ENCODE data around the gene FAM229B.
"Not testable (repeated sequence)": the region's sequence is repeated elsewhere in the genome, so short reads cannot be mapped to it uniquely, and the experiment has no call there.

FAM229B gene

DNA sequence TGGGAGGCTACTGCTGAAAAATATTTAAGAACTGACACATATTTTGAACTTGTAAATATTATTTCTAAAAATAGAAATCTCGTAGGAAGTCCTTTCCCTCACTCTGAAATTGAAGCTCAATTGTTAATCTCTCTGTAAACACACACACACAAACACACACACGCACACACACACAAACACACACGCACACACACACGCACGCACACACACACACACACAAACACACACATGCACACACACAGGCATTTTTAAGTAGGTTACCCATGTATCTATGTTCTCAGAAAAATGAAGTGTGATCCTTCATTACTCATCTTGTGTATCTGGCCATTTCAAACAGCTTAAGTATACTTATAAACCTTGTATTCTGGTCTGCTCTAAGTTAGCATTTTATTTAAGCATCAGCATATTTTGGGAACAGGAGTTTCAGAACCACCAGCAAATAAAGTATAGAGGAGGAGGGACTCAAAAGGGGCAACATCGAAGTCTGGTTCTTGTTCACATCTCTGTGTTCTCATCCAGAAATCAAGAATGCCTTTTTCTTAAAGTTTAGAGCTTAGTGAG is 21.9 kb upstream of the FAM229B start:
- DNase-seq, result no peak

DNA sequence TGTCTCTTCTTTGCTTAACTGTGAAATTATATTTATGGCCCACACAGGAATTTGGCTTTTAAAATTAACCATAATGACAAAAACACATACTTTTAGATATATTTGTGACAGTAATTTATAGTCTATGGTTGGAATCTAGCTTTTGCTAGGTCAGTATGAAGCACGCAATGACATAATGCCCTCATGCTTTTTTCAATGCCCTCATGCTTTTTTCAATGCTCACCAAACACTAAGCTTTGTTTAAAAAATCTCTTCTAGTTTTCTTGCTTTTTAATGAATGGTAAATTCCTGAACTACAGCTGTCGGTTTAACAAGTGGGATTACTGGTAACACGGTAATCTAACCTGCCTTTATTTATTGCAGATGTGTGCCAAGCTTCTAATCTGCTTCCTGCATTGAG is 20.8 kb upstream of the FAM229B start:
- DNase-seq, result no peak

DNA sequence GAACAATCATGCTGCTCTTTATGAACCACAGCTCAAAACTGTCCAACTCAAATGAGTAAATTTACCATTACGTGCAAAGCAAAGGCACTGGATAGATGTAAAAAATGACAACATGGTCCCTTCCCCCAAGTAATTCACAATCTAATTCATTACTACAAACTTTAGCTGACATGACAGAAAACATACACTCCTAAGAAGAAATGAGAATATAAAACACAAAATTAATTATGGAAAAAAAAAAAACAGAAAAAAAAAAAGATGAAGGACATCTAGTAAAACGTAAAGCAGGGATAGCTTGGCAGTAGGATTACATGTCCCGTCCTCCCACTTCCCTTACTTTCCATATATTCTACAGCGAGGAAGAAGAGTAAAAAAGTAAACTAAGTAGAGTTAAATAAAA is 5.8 kb upstream of the FAM229B start:
- DNase-seq, result no peak

DNA sequence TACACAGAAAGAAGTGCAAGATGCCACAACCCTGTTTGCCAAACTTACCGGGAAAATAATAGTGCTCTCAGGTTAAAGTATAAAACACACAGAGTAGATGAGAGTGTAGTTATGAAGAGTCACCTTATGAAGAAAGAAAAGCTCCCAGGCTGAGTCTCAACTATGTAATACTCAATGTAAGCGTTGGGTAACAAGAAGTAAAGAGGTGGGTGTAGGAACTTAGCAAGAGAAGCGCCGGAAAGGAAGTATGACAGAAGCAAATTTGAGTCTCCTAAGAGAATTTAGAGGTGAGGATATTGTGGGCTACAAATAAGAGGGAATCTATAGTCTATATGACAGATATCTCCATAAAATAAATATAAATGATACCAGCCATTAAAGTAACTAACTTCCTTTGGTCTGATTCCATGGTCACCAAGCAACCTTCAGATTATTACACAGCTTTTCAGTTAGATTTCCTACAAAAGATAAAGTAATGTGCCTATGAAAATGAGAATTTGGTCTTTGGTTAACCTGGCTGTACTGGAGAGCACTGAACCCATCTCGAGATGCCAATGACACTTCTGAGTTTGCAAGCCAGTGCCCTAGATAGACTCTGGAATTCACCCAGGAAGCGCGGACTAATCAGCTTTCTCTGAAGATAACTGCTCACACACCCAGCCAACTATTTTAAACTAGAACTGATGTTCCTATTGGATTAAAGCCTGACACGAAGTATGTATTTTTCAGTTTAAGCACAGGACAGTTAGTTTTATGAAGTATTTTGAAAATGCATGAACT is 1.9 kb upstream of the FAM229B start:
- DNase-seq, result no peak

DNA sequence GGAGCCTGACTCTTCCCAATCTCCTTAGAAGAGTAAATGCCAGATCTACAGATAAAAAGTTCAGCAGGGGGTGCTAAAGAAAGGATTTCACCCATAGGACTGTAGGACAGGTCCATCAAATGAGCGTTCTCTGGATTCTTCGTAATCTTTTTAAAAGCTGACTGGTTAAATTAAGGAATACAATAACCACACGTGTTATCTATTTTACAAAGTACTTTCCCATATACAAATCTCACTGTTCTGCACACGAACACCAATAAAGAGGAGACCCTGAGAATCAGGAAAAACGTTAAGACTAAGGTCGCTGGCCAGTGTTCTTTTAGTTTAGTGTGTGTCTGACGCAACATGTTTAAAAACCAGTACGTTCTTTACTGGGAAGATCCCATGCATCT is 651 bp upstream of the FAM229B start:
- DNase-seq, result no peak

DNA sequence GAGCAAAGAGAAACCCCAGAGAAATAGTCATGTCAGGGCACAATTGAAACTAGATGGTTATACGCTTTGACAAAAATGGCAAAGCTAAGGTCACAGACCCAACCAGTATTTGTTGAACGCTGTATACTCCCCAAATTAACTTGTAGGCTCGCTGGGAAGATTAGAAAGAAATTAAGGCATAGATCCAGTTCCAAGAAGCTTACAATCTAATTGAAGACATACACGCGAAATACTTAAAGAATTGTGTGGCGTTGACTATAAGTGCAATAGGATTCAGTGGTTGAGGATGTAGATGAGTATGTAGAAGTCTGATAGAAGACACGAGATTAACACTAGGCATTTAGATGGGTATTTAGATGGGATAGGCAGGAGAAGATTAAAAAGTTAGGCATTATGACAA is 525 bp downstream of the FAM229B start:
- DNase-seq, result no peak

DNA sequence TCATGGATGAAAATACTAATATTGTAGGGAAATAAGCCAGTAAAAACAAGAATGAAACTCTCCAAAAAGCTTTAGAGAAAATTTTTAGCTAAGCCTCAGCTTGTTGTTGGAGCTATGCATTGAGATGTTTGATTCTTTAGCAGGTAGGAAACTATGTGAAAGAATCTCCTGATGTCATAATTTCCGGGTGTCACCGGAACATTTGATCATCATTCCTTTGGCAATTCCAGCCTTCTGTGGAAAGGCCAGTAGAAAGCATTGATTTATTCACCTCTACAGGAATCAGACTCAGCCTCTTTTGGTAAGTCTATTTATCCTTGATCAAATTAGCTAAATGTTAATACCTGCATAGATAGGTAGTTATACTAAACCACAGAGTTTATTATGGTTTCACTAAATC is 9.5 kb downstream of the FAM229B start:
- DNase-seq, result no peak

DNA sequence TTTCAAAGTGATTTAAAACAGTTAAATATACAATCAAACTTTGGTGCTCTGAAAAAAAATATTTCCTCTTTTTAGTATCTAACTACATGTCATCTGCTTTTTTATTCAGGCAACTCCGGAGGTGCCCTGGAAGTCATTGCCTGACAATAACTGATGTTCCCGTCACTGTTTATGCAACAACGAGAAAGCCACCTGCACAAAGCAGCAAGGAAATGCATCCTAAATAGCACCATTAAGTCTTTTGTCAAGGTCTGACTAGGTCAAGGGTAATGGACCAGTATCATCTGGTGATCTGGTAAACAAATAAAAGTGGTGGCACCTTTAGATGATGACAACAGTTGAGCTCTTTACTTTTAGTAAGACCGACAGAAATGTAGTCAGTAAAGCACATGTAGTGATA is 13.2 kb downstream of the FAM229B start:
- DNase-seq, result no peak

DNA sequence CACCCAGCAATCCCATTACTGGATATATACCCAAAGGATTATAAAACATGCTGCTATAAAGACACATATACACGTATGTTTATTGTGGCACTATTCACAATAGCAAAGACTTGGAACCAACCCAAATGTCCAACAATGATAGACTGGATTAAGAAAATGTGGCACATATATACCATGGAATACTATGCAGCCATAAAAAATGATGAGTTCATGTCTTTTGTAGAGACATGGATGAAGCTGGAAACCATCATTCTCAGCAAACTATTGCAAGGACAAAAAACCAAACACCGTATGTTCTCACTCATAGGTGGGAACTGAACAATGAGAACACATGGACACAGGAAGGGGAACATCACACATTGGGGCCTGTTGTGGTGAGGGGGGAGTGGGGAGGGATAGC is 18.6 kb downstream of the FAM229B start:
- DNase-seq, result not testable (repeated sequence)

DNA sequence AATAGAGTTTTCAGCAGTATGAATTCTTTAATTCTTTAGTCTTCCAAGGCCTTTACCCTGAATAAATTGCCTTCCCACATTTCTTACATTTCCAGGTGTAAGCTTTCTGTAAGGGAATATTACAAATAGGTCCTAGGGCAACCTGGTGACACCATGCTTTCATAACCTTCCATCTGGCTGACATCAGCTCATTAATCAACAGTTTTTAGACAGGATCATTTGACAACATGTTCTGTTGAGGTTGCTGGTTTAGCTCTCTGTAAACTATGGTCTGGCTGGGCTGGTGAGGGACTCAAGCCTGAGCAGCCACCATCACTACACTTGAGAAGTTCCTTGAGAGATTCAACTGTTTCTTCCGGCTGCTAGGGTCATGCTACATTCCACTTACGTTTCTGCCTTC is 19.2 kb downstream of the FAM229B start:
- DNase-seq, result no peak

DNA sequence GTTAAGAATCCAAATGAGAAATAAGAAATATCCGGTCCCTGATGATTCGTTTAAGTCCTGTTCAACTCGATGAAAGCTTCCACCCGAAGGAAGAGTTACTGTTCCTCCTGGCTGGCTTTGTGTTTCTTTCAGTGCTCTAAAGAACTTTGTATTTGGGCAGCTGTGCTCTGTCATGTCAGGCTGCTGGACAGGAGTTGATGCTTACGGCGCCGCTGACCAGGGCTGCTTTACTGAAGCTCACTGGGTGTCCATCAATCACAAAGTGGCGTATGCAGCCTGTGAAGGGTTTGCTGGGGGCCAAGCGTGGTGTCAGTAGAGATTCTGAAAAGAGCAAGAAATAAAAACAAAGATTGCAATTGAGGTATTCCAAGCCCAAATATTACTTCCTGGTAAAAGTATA is 21.9 kb downstream of the FAM229B start:
- DNase-seq, result no peak

DNA sequence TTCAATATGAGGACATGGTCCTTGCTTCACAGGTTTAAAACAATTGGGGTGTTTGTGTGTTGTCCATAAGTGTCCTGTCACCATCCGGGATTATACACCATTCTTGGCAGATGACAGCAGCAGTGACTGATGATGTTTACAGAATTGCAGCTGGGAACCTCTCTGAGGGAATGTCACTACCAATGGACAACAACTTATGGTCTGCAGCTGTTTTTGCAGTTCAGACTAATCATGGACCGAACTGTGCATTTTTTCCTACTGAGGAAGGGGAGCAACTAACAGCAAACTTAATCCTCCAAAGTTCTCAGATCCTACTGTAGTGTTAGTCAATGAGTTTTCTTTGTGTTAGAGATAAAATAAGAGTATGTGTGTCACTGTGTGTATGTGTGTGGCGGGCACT is 26.0 kb downstream of the FAM229B start:
- no peak for DNase-seq

DNA sequence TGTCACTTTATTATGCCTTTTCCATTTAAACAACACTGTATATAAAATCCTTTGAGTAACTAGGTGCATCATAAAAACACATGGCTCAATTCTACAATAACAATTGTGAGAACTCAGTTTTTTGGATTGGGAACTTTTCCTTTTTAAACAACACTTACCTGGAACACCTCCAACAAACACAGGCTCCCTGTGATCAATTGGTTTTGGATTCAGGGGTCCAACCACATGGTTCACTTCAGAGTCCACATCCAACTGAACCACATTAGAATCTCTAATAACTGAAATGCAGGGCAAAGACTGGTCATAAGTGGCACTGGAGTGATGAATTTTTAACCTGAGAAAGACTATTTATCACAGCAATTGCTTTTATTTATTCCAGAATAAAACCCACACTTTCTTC is 26.5 kb downstream of the FAM229B start:
- no peak for DNase-seq

DNA sequence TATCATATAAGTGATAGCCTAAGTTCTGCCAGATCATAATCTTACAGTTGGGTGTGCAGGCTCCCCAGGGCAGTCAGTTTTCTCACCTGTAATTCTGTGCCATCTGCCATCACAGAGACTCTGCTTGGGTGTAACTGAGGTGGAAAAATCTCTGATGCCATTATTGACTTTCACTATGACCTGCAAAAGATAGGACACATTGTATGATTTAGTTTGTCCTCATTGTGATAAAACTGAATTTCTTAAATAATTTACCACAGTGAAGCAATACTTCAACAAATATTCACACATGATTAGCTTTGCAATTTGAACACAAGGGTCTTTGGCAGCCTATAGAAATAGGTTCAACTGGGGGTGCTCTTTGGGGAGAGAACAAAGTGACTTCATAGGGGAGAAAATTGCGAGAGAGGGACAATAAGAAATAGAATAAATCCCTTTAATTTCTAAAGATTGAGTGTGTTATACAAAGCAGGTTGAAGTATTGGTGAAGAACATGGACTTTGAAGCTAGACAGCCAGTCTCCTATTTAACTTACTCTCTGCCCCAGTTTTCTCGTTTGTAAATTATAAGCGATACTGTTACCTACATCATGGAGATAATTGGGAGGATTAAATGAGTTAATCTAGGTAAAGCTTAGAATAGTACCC is 27.3 kb downstream of the FAM229B start:
- no peak for DNase-seq

DNA sequence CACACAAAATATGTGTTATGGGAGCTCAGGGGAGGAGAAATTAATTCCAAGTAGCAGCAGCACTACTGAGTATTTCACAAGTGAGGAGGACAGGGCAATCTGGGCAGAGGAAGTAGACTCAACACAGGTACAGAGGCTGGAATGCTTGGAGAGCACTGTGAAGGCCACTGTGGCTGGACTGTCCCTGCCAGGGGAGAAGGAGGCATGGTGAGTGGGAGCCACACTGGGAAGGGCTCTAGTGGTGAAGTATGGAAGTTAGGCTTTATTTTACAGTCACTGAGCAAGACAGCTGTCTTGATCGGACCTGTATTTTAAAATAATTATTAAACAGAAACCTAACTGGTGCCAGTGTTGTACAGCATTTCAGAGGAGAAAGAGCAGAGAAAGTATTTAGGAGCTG is 28.8 kb downstream of the FAM229B start:
- no peak for DNase-seq

DNA sequence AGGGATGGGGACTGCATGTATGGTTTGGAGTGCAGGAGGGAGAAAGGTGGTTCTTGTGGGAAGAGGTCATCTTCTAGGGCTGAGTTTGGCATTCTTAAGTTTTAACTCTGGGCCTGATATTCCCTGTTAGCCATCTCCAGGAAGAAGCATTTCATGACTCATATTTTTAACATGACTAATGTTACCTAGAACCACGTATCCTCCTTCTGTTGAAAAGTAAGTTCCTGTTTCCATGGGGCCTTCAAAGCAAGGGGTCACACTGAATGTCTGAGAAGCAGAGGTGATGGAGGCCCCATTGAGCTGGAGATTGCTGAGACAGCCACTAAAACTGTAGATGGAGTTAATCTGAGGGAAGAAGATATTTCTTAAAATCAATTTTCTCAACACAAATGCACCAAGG is 30.2 kb downstream of the FAM229B start:
- peak; percentile 5 for DNase-seq

DNA sequence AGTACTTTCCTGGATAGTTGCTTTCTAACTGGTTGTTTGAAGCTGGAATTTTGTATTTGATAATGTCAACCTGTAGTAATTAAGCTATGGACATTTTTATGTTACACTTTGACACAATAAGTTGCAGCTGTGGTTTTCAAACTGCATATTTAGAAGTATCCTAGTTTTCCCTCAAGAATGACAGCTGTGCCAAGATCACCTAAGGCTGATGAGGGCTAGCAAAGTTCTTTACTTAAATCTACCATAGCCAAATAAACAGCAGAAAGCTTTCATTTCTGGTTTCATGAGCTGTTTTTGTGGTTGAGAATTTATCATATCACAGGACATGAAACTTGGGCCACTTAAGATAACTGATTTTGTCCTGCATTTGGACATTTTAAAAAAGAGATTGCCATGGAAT is 30.6 kb downstream of the FAM229B start:
- DNase-seq, result no peak

DNA sequence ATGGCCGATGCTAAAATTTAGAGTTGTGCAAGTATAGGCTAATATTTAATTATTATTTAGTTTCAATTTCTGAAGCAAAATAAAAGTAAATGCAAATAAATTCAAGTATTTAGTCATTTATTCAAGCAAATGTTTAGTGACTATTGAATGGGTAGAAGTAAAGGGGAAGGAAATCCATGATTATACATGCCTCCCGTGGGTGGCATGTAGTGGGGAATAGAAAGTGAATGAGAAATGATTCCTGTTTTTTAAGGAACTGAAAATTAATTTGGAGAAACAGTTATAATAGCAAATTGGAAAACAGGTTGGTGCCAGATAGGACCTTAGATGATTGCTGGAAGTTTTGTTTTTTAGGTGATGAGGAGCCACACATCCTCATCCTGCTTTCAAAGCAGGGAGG is 35.4 kb downstream of the FAM229B start:
- no peak for DNase-seq

DNA sequence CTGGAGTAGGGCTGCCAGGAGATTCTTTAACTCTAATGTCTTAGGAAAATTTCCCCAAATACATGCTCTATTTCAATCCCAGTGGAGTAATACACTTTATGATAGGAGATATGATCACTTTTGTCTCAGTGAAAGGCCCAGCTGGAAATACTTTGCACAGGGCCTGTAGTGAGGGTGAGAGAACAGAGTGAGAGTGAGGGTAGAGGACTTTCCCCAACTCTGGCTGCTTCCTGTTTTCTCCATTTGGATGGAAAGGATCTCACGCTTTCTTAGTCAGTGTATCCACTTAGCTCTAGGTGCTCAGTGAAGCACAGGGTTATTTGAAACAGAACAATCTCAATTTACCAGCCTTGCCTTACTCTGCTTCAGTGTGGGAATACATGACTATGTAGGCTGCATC is 36.6 kb downstream of the FAM229B start:
- DNase-seq, result no peak

DNA sequence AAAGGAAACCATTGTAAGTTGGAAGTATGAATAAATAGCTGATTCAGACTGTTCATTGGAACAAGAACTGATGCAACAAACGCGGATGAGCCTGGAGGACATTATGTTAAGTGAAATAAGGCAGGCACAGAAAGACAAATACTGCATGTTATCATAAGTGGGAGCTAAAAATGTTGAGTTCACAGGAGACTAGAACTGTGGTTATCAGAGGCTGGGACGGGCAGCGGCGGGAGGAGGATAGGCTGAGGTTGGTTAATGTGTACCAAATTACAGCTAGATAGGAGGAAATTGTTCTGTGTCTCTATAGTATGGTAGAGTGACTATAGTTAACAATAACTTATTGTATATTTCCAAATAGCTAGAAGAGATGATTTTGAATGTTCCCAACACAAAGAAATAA is 40.8 kb downstream of the FAM229B start:
- no peak for DNase-seq

DNA sequence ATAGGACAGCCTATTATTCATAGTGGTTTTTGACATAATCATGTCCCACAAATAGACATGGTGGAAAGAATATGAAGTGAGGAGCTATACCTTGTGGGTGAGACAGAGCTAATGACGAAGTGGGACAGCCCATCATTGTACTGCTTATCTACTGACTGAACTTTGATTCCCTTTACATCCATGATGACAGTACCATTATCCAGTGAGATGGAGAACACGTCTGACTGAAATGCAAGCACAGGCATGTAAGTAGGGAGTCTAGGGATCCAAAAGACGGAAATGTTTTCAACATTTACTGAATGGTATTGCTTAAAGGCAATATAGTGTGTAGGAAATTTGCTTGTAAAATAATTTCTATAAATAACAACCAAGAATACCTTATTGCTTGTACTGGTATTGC is 43.5 kb downstream of the FAM229B start:
- DNase-seq, result no peak

DNA sequence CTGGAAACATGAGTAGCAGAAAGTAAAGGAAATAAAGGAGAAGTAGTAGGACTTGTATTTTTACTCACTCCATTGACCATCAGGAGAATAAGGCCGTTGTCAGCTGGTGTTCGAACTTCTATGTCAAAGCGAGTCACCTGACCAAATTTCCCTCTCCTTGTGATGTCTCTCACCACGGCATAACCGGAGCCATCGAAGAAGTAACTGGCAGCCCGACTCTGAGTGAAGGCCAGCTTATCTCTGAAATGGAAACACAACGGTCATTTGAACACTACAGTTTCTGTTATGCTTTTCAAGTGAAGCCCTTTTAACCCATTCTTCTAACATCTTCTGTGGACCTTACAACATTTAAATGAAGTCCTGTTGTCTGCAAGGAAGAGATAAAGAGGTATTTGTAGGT is 51.7 kb downstream of the FAM229B start:
- DNase-seq, result no peak

DNA sequence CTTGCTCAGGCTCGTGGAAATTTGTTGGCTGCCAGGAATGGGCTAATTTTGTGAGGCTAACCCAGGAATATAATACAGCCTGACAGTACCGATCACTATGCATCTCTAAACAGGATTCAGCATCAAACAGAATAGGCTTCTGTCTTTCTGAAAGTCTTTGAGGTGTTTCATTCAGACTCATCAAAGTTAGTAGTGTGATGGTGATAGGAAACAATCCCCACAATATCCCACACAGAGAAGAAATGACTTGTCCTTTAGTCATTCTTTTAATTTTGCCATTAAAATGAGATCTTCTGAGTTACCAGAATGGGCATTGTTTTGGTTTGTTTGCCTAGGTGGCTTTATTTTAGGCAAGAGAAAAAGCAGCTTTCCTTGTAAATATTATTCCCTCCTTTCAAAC is 54.3 kb downstream of the FAM229B start:
- DNase-seq, result no peak

DNA sequence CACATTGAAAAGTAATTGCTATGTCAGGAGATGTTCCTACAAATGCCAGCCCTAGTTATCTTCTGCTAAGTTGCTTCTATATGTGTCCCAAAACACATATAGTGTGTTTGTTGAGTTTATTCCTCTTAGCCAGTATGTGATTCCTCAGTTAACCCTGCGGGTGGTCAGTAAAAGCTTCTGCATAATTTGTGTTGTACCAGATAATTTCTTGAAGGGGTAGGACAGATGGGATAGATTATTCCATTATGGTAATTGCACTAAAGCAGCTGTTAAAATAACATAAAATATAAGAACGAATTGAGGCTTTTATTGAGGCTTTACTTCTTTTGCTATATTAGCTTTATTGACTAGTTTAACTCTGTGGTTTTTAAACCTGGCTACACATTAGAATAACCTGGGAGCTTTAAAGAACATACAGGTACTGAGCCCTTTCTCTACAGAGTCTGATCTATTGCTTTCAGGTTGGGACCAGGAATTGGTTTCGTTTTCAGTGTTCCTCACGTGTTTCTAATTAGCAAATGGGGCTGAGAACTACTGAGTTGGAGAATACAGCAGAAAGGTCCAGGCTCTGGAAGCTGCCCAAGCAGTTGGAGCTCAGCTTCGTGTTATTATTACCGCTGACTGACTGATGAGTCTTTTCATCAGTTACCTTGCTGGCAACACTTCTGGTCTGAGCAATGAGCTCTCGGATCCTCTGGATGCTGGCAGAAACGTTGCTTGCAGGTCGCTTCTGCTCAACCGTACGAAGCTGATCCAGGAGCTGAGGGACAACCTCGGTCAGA is 56.9 kb downstream of the FAM229B start:
- no peak for DNase-seq

Measured in stimulated activated CD4-positive, alpha-beta T cell treated with anti-CD3 and anti-CD28 coated beads, Interleukin-15, amount 100 ng/mL, for 24 hours (primary cell).